T1000 (cell line): Measurements from ENCODE around the gene CDHR3.
A peak's percentile ranks its signal among the peaks of the same experiment; 100 is the strongest.
"Not testable (repeated sequence)": the region's sequence is repeated elsewhere in the genome, so short reads cannot be mapped to it uniquely, and the experiment has no call there.

Experiments used
- DNase-seq: peaks from one replicate; lab custom pipeline; 2025; ENCODE audit warnings: mixed read lengths; lab: John Stamatoyannopoulos, UW

CDHR3 gene

DNA sequence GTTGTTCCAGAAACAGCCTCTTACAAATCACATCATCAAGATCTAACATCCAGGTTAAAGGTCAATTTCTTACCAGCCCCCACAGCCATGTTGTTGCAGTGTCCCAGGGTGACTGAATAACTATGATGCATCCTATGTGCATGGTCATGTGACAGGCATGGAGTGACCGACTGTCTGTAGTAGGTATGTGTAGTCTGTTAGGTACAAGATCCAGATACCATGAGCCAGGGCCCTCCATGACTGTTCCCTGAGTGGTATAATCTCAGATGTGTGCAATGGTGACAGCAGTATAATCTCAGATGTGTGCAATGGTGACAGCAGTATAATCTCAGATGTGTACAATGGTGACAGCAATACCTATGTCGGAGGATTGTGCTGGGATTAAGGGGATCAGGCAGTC, 8.8 kb downstream of the CDHR3 start:
- no peak for DNase-seq

DNA sequence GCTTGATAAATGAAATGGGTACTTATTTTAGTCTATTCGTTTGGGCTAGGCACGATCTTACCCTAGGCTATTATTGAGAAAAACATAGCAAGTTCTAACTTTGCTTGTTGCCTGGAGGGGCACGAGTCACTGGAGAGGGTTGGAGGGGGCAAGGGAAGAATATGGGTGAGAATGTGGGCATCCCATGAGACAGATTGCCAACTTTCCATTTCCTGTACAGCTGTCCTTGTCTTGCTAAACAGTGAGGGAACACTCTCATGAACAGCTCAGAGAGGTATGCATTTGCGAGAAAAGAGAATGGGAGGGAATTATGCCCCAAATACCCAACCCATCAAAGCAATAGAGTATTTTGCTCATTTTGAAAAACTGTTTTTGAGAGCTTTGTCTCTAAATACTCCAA, 9.2 kb downstream of the CDHR3 start:
- no peak for DNase-seq

DNA sequence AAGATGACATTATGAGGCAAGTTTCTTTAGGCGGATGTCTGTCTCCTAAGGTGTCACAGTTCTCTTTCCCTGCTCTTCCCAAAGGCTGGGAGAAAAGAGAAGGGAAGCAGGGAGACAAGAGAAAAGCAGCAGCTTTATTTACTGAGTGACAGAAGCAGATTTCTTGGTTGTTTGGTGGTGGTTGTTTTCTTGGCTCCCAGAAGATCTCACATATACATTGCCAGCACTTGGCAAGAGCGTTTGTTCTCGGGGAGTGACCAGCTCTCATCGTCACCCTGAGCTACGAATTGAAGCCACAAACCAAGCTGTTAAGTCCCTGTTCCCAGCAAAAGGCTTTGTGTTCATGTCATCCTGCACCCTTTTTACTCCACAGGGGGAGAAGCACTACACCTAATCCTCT, 11.4 kb downstream of the CDHR3 start:
- no peak for DNase-seq

DNA sequence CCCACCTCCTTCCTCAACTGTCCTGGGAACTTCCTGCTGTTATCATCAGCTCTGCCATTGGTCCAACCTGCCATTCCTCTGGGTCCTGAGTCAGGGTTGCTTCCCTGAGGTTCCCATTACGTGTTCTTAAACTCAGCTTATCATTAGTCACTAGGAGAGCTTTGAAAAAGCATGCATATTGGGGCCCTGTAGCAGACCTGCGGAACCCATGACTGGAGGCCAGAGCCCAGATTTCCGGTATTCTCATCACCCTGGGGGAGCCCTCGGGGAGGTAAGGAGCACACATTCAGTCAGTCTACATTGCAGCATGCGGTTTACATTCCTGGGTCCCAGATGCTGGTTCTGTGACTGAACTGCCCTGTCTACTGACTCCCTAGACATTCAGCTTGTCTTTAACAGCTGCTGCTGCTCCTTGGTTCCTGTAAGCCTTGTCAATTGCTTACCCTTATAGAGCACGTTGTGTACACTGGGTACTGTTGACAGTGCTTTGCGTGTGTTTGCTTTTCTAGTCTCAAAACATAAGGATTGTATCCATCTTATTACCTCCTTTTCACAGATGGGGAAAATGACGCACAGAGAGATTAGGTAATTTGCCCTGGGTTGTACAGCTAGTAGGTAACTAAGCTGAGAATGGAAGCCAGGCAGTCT, 12.8 kb downstream of the CDHR3 start:
- peak; percentile 55 for DNase-seq

DNA sequence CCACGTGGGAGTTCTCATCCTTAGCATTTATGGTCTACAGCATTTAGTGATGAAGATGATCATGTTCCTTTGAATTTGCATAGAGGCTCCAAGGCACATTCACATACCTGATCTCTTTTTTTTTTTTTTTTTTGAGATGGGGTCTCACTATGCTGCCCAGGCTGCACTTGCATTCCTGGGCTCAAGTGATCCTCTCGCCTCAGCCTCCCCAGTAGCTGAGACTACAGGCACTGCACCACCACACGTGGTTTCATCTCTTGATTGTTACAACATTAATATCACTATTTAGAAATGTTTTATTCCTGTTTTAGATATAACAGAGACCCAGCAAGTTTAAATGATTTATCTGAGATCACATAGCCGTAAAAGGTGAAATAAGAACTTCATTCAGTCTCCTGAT, 13.8 kb downstream of the CDHR3 start:
- DNase-seq = no peak

DNA sequence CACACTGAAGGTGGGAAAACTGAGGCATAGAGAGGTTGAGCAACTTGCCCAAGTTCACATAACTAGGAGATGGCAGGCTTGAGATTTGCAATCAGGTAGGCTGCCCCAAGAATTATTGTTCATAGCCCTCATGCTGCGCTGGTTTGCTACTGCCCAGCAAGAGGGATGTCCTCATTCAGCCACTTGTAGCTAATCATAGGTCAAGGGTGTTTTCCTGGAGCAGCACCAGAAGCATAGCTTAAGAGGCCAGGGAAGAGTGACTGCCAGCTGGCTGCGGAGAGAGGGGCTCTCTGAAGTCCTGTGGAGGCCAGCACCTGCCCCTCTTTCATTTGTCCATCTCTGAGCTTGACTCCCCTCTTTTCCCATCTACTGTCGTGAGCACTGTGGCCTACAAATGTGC, 15.0 kb downstream of the CDHR3 start:
- no peak for DNase-seq

DNA sequence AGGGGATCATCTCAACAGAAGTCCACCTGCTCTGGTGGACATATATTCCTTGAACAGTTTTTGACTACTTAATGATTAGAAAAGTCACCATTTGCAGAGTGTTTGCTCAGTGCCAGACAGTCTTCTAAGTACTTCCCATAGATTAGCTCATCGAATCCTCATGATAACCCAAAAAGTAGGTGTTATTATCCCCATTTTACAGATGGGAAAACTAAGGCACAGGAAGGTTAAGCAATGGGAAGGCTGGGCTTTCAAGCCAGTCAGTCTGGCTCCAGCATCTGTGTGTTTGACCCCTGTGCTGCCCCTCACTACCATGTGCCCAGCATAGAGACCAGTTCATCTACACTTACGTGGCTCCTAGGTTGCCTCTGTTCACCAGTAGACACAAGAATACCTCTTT, 15.9 kb downstream of the CDHR3 start:
- DNase-seq = no peak

DNA sequence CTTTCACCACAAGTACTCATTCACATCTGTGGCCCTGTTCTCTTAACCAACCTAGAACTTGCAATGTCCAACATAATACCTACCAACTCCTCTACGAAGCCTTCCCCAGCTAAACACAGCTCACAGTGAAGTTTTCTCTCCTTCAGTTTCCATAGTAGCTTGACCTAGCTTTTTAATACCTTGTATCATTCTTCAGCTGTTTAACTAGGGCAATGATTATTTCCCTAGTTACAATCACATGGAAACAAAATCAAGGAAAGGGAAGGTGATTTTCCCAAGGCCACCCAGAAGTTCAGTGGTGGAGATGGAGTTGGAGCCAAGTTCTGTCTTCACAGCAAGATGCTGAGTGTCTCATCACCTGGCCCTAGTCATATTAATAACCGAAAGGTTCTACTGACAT, 16.3 kb downstream of the CDHR3 start:
- no peak for DNase-seq

DNA sequence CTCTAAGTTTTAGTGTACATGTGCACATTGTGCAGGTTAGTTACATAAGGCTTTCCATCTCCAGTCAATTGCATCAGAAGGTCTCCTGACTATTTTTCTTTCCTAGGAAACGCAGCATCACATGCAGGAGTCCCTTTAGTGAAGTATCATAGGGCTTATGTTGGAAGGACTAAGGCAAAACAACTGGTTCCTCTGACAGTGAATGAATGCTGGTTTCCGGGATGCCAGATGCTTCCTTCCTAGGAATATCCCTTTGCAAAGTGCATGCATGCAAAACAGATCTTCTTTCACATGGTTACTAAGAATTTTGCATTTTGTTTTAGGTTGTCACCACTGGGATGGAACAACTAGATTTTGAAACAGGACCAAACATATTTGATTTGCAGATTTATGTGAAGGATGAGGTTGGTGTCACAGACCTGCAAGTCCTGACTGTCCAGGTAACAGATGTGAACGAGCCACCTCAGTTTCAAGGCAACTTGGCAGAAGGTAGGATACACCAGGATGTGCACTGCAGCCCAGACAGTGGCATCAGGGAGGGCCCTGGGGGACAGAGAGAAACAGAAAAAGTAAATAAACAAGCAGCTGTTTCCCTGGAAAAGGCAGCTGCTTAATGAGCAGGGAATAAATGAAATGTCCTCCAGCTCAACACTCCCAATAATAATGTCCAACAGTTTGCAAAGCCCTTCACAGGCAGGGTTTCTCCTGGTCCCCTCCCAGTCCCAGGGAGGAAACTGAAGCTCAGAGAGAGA, 17.8 kb downstream of the CDHR3 start:
- DNase-seq = no peak

DNA sequence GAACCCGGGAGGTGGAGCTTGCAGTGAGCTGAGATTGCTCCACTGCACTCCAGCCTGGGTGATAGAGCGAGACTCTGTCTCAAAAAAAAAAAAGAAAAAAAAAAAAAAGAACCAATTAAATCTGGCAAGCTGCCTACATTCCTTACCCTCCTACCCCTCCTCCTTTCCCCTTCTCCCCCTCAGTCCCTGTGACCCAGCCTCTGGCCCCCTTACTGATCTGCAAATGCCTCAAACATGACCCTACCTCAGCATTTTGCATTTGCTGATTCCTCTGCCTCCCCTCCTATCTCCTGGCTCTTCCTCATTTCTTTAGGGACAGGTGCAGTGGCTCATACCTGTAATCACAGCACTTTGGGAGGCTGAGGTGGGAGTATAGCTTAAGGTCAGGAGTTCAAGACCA, 19.3 kb downstream of the CDHR3 start:
- no peak for DNase-seq

DNA sequence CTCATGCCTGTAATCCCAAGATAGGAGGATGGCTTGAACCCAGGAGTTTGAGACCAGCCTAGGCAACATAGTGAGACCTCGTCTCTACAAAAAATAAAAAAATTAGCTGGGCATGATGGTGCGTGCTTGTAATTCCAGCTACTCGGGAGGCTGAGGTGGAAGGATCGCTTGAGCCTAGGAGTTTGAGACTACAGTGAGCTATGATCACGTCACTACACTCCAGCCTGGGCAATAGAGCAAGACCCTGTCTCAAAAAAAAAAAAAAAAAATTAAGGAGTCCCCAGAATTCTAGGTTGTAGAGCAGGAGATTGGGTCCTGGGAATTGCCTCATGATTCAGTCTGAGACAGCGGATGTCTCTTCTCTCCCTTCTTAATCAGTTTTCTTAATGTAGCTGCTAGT, 21.7 kb downstream of the CDHR3 start:
- DNase-seq = not testable (repeated sequence)

DNA sequence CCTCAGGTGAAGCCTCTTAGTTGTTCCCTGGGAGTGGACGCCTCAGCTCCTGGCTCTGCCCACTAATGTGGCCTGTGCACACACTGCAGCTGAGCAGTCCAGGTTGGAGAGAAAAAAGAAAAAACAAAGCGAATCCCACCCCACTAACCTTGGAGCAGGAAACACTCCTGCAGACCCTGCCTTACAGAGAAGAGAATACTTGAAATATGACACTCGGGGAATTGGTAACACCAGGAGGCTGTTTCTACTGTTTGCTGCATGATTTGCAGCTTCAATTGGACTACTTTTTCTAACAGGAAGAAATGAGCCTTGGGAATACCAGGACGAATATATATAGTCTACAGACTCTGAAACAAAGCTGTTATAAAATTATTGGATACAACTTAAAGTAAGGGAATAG, 22.2 kb downstream of the CDHR3 start:
- DNase-seq = no peak

DNA sequence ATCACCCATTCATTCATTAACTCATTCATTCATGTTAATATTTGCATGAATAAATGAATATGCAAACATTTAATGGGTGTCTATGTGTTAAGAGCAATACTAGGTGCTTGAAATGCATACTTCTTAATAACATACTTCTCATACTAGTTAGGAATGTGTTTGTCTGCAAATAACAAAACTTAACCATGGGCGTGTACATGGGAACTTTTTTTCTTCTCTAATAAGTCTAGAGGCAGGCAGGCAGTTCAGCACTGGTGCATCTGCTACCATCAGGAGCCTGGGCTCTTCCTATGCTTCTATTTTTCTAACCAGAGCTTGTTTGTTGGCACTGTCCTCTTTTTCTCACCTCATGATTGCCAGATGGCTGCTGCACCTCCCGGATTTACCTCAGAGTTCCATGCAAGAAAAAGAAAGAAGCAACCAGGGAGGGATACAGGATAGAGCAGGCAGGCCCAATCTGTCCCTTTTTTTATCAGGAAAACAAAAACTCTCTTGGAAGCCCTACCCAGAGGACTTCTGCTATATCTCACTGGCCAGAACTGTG, 22.7 kb downstream of the CDHR3 start:
- DNase-seq = no peak

DNA sequence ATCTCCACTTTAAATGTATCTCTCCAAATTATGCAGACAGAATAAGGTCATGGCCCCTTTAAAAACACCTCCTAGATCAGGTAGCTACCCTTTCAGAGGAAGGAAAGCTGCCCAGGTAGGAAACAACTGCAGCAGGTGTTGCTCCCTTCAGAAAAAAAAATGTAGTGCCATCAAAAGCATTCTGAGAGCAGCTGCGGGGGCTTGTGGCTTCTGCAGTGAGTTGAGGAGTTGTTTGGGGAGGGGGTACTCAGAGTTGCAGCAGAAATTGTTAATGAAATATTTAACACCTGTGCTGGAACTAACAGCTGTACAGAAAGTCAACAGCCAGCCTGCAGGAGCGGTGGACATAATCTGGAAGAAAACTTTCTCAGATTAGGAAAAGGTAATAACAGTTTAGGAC, 24.0 kb downstream of the CDHR3 start:
- DNase-seq = no peak

DNA sequence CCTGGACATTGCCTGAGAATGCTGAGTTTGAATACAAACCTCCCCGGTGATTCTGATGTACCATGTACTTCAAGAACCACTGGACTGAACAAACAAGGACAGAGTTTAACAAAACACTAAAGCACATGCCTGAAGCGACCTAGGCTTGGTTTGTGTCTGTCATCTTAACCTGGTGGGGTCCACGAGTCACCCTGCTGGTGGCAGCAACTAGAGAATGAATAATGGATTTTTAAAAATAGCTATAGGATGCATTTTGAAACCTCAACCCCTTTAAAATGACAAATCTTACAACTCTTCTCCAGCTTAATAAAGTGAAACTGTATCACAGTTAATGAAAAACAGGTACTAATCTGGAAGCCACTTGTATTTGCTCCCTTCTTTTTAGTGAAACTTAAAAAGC, 25.2 kb downstream of the CDHR3 start:
- DNase-seq = no peak

DNA sequence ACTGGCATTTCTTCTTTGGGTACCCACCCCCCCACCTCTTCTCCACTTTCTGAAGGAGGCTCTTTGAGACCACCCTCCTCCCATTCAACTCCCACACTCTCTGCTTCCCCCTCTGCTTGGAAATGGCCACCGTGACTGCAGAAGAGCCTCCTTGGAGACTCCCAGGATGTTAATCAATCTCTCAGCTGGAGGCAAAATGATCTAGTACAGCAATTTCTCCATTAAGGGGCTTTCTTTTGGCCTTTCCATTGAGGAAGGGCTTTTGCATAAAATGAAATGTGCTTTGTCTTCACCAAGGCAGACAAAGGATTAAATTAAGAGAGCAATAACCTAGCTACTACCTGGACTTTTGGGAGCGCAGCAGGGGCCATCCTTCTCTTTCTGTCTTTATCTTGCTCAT, 26.1 kb downstream of the CDHR3 start:
- no peak for DNase-seq

DNA sequence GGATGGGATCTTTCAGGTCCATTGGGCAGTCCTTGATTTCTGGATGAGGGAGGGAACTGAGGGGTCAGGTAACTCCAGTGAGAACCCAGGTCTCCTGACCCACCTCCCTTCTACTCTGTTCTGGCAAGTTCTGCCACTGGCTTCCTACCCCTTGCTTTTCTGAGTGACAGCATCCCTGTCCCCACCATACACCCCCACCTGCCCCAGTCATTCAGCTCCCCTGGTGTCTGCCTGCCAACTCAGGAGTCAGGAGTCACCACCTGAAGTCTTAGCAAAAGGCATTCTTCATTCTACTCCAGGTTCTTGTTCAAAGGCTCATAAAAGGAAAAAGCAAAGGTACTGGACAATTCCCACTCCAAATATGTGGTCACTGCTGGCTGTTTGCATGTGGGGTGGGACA, 26.6 kb downstream of the CDHR3 start:
- no peak for DNase-seq

DNA sequence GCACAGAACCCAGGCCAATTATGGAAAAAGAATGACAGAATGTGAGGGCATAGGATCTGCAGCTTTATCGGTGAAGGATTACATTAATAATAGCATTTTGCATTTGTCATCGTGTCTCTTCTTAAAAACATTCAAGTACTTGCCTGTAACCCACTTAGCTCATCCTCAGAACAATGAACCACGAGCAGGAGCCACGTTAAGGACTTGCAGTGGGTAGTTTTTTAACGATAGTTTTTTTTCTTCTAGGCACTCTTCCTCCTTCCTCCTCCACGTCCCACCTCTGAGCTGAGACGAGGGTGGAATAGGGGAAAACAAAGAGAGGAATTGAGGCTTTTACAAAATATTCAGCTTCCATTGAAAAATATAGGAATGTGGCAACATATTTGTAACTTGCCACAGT, 27.1 kb downstream of the CDHR3 start:
- DNase-seq = no peak

DNA sequence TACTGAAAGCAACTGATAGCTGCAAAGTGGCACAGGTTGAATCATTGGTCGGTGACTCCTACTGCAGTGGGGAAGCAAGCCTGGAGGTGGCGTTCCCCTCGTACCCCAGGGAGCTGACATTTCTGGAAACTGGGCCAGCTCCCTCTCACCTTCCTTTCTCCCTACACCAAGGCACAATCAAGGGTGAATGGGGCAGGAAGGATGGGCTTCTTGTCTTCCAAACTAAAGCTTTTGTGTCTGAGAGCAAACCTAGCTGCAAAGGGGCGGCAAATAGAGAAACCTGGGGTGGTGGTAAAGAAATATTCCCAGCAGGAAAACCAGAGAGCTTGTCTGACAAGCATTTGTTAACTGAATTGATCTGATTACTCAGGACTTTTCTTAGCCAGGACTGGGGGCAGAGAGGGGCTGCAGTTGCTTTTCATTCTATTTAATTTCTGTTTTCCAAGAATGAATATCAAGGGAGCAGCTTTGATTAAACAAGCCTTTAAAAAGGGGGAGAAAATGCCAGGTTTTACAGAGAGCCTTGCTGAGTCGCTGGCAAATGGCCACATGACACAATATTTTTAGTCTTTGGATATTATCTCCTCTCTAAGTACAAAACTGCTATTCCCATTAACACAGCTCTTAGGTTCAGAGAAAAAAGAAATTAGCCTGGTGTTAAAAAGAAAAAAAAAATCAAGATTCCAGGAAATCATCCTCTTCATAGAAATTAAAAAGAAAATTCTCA, 27.8 kb downstream of the CDHR3 start:
- no peak for DNase-seq

DNA sequence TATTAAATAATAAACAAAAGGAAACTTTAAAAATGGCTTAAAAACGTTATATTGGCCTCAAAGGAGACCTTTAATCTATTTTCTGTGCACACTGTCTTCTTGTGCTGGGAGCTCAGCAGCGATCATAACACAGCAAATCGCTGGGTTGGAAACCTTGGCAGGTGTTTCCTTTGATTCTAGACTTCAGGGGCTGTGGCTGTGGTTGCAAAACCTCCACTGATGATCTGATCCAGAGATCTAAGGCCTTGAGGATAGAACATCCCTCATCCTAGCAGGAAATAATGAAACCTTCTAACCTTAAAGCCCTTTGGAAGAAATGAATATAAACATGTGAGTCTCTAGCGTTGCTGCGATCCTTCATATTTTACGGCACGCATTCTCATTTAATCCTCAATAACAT, 29.8 kb downstream of the CDHR3 start:
- DNase-seq = no peak

DNA sequence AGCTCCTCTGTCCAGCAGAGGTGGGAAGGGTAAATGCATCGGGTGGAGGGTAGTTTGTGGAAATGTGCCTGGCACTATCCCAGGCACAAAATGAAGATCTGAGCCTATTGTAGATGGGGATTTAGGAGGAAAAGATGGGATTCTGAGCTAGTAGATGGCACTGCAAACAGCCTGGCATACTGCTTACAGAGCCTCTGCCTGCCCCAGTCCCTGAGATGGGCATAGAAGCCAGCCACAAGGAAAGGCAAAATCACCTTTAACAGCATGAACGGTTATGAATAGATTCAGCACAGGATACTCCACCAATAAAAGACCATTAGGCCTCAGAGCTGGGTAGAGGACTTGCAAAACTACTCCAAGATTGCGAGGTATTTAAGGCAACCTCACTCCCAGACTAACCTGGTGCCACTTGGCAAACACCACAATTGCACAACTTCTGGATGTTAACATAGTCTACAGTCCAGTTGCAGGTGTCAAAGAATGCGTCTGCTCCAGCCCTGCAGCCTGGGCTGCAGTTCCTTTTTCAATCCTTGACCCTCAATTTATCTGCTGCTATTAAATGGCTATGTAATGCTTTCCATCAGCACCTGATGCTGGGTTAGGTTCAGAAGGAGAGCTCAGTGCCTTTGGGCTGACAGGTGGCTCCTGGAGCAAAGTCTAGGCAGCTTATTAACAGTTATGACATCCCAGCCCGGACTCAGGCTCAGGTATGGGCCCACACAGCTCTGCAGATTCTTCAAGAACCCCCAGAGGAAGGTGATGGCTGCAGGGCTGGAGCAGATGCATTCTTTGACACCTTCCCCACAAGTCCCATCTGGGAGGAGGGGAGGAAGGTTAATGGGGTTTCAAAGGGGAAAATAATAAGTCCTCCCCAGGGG, 34.0 kb downstream of the CDHR3 start:
- DNase-seq = no peak

DNA sequence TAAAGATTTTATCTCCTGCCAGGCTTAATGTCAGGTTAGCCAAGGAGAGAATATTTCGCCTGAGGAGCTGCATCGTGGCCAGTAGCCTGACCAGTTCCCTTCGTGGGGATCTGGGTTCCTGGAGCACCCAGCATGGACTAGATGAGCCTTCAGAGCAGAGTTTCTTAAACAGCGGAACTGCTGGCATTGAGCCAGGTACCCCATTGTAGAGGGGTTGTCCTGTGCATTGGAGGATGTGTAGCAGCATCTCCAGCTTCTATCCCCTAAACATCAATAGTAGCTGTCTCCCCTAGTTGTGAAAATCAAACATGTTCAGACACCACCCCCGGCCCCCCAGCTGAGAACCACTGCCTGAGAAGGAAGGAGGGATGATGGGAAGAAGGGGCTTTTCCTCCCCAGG, 36.2 kb downstream of the CDHR3 start:
- DNase-seq = no peak
